Trophoblast cell (in vitro differentiated cells and primary cell): ENCODE results near the gene SYNE2.

ENCODE experiments used
- DNase-seq, 2 donors: peaks; one replicate each; pipeline ENCODE4 v3.0.0-alpha.2; 2016
- H2AFZ ChIP-seq: 2 replicates; pipeline ENCODE4 v1.6.1; 2013; ENCODE audit warnings: low read length, moderate library complexity, mild to moderate bottlenecking; ENCODE audit not compliant: insufficient read depth, poor library complexity
- H2AK5ac ChIP-seq: 2 replicates; pipeline ENCODE4 v1.6.1; 2013; ENCODE audit warnings: mild to moderate bottlenecking, low read length
- H2BK120ac ChIP-seq: 2 replicates; pipeline ENCODE4 v1.6.1; 2013; ENCODE audit warnings: low read length, mild to moderate bottlenecking, moderate library complexity; ENCODE audit not compliant: insufficient read depth, poor library complexity
- H2BK12ac ChIP-seq: 2 replicates; pipeline ENCODE4 v1.6.1; 2013; ENCODE audit warnings: mild to moderate bottlenecking, low read length, moderate library complexity
- H2BK5ac ChIP-seq: 2 replicates; pipeline ENCODE4 v1.6.1; 2013; ENCODE audit warnings: low read length, low read depth, moderate library complexity, mild to moderate bottlenecking; ENCODE audit not compliant: poor library complexity
- H3K14ac ChIP-seq: 2 replicates; pipeline ENCODE4 v1.6.1; 2013; ENCODE audit warnings: mild to moderate bottlenecking, low read length
- H3K18ac ChIP-seq: 2 replicates; pipeline ENCODE4 v1.6.1; 2013; ENCODE audit warnings: mild to moderate bottlenecking, low read length
- H3K23ac ChIP-seq: 2 replicates; pipeline ENCODE4 v1.6.1; 2013; ENCODE audit warnings: low read length
- H3K27ac ChIP-seq: 2 replicates; pipeline ENCODE4 v1.5.1; 2013; ENCODE audit warnings: low read depth, mild to moderate bottlenecking, inconsistent platforms, low read length, moderate library complexity
- H3K27me3 ChIP-seq: 2 replicates; pipeline ENCODE4 v1.6.1; 2013; ENCODE audit warnings: inconsistent platforms, mild to moderate bottlenecking, low read length, moderate library complexity; ENCODE audit not compliant: insufficient read depth
- H3K36me3 ChIP-seq, 2 experiments: 1 replicate in 1 of 2; 2 replicates in 1 of 2; pipeline ENCODE4 v1.6.1; 2013; ENCODE audit warnings: low read length in 2 of 2, mild to moderate bottlenecking in 2 of 2, moderate library complexity in 1 of 2; ENCODE audit not compliant: insufficient read depth in 2 of 2, control insufficient read depth in 1 of 2
- H3K4ac ChIP-seq: 2 replicates; pipeline ENCODE4 v1.6.1; 2013; ENCODE audit warnings: low read depth, mild to moderate bottlenecking, low read length, moderate library complexity
- H3K4me1 ChIP-seq, 2 experiments: 1 replicate in 1 of 2; 2 replicates in 1 of 2; pipeline ENCODE4 v1.6.1; 2013; ENCODE audit warnings: low read length in 2 of 2, mild to moderate bottlenecking in 2 of 2, moderate library complexity in 1 of 2; ENCODE audit not compliant: insufficient read depth in 2 of 2, control insufficient read depth in 1 of 2
- H3K4me2 ChIP-seq: 2 replicates; pipeline ENCODE4 v1.6.1; 2013; ENCODE audit warnings: inconsistent platforms, mild to moderate bottlenecking, low read length, moderate library complexity
- H3K4me3 ChIP-seq: 2 replicates; pipeline ENCODE4 v1.5.1; 2013; ENCODE audit warnings: mild to moderate bottlenecking, low read depth, low read length, inconsistent platforms
- H3K79me1 ChIP-seq: one replicate; pipeline ENCODE4 v1.6.1; 2013; ENCODE audit warnings: low read length
- H3K79me2 ChIP-seq: 2 replicates; pipeline ENCODE4 v1.6.1; 2013; ENCODE audit warnings: low read length, mild to moderate bottlenecking; ENCODE audit not compliant: control insufficient read depth, insufficient read depth, poor library complexity
- H3K9ac ChIP-seq: 2 replicates; pipeline ENCODE4 v1.6.1; 2013; ENCODE audit warnings: mild to moderate bottlenecking, low read length
- H3K9me3 ChIP-seq: 2 replicates; pipeline ENCODE4 v1.6.1; 2013; ENCODE audit warnings: low read depth, mild to moderate bottlenecking, control low read depth, inconsistent platforms, low read length; ENCODE audit not compliant: insufficient read depth
- H4K12ac ChIP-seq: 2 replicates; pipeline ENCODE4 v1.6.1; 2013; ENCODE audit warnings: low read depth, mild to moderate bottlenecking, low read length, moderate library complexity
- H4K8ac ChIP-seq: 2 replicates; pipeline ENCODE4 v1.6.1; 2013; ENCODE audit warnings: low read depth, mild to moderate bottlenecking, low read length, moderate library complexity
- H4K91ac ChIP-seq: one replicate; pipeline ENCODE4 v1.6.1; 2013; ENCODE audit warnings: low read depth, mild to moderate bottlenecking, low read length, moderate library complexity
- WGBS: extraction: QIAGEN DNeasy Blood & Tissue Kit; methylation state at CpG from one replicate; pipeline ENCODE4 v1.1.7; 2013; ENCODE audit warnings: missing lambda C conversion rate; ENCODE audit not compliant: insufficient read length, insufficient coverage; ENCODE audit errors: extremely low coverage; 5-methylcytosine and 5-hydroxymethylcytosine counted together

SYNE2 gene

GRCh38 chr14:64062381-64063115, 209.7 kb downstream of the SYNE2 start:
- Histone ChIP-seq H3K18ac (no peak overlapping the region), H3K9me3 (no peaks in the 10 kb centered on the region), H3K4me1 (peaks cover 7 to 10% of the 10 kb centered on the region in 2 experiments), H2BK12ac (no peak overlapping the region), H3K14ac (no peak overlapping the region), H4K8ac (no peak overlapping the region), H2AFZ (no peak overlapping the region), H3K79me1 (peaks cover 3% of the 10 kb centered on the region), H3K23ac (no peak overlapping the region), H3K4me3 (no peak overlapping the region), H3K27ac (no peak overlapping the region), H3K9ac (no peak overlapping the region), H4K12ac (no peak overlapping the region), H4K91ac (no peak overlapping the region), H3K79me2 (no peaks in the 10 kb centered on the region), H3K4me2 (no peak overlapping the region), H3K36me3 (peaks cover 0 to 1% of the 10 kb centered on the region in 2 experiments), H2BK5ac (no peak overlapping the region), H3K4ac (no peak overlapping the region), H2BK120ac (no peak overlapping the region), H3K27me3 (no peaks in the 10 kb centered on the region), H2AK5ac (no peak overlapping the region)
- WGBS: no CpG with 5 or more reads among the region's 7 CpGs
- DNase-seq: no peak

GRCh38 chr14:64064447-64064846, 211.6 kb downstream of the SYNE2 start:
- H2BK5ac ChIP-seq: no peak overlapping the region
- H3K9ac ChIP-seq: no peak overlapping the region
- H3K36me3 ChIP-seq: peaks cover 0 to 1% of the 10 kb centered on the region in 2 experiments
- H2AFZ ChIP-seq: no peak overlapping the region
- no peak overlapping the region for H2BK12ac ChIP-seq
- no peak overlapping the region for H3K4me2 ChIP-seq
- no CpG with 5 or more reads among the region's 2 CpGs for WGBS
- H3K27me3 ChIP-seq: no peaks in the 10 kb centered on the region
- H3K18ac ChIP-seq: no peak overlapping the region
- no peak overlapping the region for H3K4ac ChIP-seq
- H4K8ac ChIP-seq: no peak overlapping the region
- peaks cover 3% of the 10 kb centered on the region for H3K79me1 ChIP-seq
- H3K79me2 ChIP-seq: no peaks in the 10 kb centered on the region
- H3K4me3 ChIP-seq: no peak overlapping the region
- H2AK5ac ChIP-seq: no peak overlapping the region
- H2BK120ac ChIP-seq: no peak overlapping the region
- no peak overlapping the region for H3K14ac ChIP-seq
- DNase-seq: no peak
- H3K4me1 ChIP-seq: peaks cover 9 to 10% of the 10 kb centered on the region in 2 experiments
- H4K12ac ChIP-seq: no peak overlapping the region
- H4K91ac ChIP-seq: no peak overlapping the region
- H3K9me3 ChIP-seq: no peaks in the 10 kb centered on the region
- no peak overlapping the region for H3K23ac ChIP-seq
- H3K27ac ChIP-seq: no peak overlapping the region

GRCh38 chr14:64069634-64070359, 217.0 kb downstream of the SYNE2 start:
- H3K23ac ChIP-seq: no peak overlapping the region
- H2AFZ ChIP-seq: no peak overlapping the region
- H3K36me3 ChIP-seq: peaks cover 6 to 7% of the 10 kb centered on the region in 2 experiments
- no peak overlapping the region for H3K4me2 ChIP-seq
- no peak overlapping the region for H3K9ac ChIP-seq
- no peak overlapping the region for H2BK5ac ChIP-seq
- no peak overlapping the region for H3K4ac ChIP-seq
- H2AK5ac ChIP-seq: no peak overlapping the region
- H3K79me1 ChIP-seq: no peaks in the 10 kb centered on the region
- no peak overlapping the region for H3K4me3 ChIP-seq
- WGBS: no CpG with 5 or more reads among the region's 5 CpGs
- H2BK12ac ChIP-seq: no peak overlapping the region
- no peak overlapping the region for H2BK120ac ChIP-seq
- H4K91ac ChIP-seq: no peak overlapping the region
- no peak overlapping the region for H3K27ac ChIP-seq
- H3K4me1 ChIP-seq: peaks cover 0 to 2% of the 10 kb centered on the region in 2 experiments
- peaks cover 2% of the 10 kb centered on the region for H3K9me3 ChIP-seq
- no peak overlapping the region for H4K12ac ChIP-seq
- H3K14ac ChIP-seq: no peak overlapping the region
- H3K79me2 ChIP-seq: no peaks in the 10 kb centered on the region
- H4K8ac ChIP-seq: no peak overlapping the region
- no peak overlapping the region for H3K18ac ChIP-seq
- H3K27me3 ChIP-seq: no peaks in the 10 kb centered on the region
- DNase-seq: peak in 1 of 2 donors; percentile 60

- H2BK120ac ChIP-seq: no peak overlapping the region
- H2AFZ ChIP-seq: no peak overlapping the region
- H3K4me2 ChIP-seq: no peak overlapping the region
- no peak overlapping the region for H3K18ac ChIP-seq
- no peak overlapping the region for H3K4me3 ChIP-seq
- H3K14ac ChIP-seq: no peak overlapping the region
- no peak overlapping the region for H3K23ac ChIP-seq
- no CpG with 5 or more reads among the region's 2 CpGs for WGBS
- no peaks in the 10 kb centered on the region for H3K27me3 ChIP-seq
- no peaks in the 10 kb centered on the region for H3K4me1 ChIP-seq
- H3K9ac ChIP-seq: no peak overlapping the region
- H3K79me2 ChIP-seq: no peaks in the 10 kb centered on the region
- no peaks in the 10 kb centered on the region for H3K79me1 ChIP-seq
- H4K12ac ChIP-seq: no peak overlapping the region
- DNase-seq: peak in 1 of 2 donors; percentile 65
- H2AK5ac ChIP-seq: no peak overlapping the region
- H4K8ac ChIP-seq: no peak overlapping the region
- H2BK5ac ChIP-seq: no peak overlapping the region
- no peak overlapping the region for H4K91ac ChIP-seq
- peaks cover 2% of the 10 kb centered on the region for H3K9me3 ChIP-seq
- no peak overlapping the region for H3K4ac ChIP-seq
- no peak overlapping the region for H2BK12ac ChIP-seq
- H3K27ac ChIP-seq: no peak overlapping the region
- peaks cover 7 to 8% of the 10 kb centered on the region in 2 experiments for H3K36me3 ChIP-seq
These were observed 222.3 kb downstream of the SYNE2 start for GRCh38 chr14:64074961-64075612.
